Fibroblast of villous mesenchyme (primary cell): ENCODE data around the gene LRRTM4. TPM values are rescaled to one million over a fixed set of nuclear protein-coding genes. Genes with fewer than 3 reads are reported as not detected.

Experiments used
- DNase-seq: peaks from one replicate; pipeline ENCODE4 v3.0.0-alpha.2; 2010; ENCODE audit warnings: low read depth
- H3K4me3 ChIP-seq: 2 replicates; pipeline ENCODE4 v1.5.1; 2011; ENCODE audit warnings: low read depth, mild to moderate bottlenecking, low read length
- total RNA-seq: library from RNA; depleted of rRNA; stranded (reverse); fragments of >200 nt; gene quantifications from 2 replicates; pipeline ENCODE4 v1.2.3, GENCODE V29; 2012
- TF ChIP-seq, protein P1 (sequence below): IDR thresholded peaks from 2 replicates; pipeline ENCODE4 v1.5.1; 2012; ENCODE audit warnings: low read depth, mild to moderate bottlenecking, low read length; ENCODE audit not compliant: insufficient read depth

LRRTM4 gene
- total RNA-seq, 1 donor = not detected

DNA sequence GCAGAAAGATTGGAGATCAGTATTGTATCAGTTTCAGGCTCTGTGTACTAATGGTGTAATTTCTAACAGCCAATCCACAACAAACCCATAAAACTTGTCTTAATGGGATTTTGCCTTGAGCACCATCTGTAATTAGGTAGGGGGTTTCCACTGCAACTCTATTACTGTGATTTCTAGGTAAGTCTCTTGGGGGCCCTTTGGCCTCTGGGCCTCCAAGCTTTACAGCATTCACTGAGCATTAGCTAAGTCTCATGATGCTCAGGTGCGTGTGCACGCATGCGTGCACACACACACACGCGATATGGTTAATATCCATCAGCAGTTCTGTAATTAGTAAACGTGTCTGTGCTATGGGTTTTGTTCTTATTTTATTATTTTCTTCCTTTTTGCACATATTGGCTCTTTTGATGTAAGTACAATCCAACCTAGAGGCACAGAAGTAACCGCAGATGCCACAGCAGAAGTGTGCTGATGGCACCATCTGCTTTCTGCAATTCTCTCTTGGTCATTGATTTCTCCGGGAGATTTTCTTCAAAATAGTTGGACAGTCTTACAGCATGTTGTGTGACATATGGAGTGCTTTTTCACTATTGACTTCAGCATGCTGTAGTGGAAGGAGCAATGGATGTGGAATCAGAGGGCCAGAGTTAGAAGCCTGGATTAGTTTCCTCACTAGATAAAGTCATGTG, 592.0 kb downstream of the LRRTM4 start:
- DNase-seq = no peak
- TF ChIP-seq, protein P1, sequence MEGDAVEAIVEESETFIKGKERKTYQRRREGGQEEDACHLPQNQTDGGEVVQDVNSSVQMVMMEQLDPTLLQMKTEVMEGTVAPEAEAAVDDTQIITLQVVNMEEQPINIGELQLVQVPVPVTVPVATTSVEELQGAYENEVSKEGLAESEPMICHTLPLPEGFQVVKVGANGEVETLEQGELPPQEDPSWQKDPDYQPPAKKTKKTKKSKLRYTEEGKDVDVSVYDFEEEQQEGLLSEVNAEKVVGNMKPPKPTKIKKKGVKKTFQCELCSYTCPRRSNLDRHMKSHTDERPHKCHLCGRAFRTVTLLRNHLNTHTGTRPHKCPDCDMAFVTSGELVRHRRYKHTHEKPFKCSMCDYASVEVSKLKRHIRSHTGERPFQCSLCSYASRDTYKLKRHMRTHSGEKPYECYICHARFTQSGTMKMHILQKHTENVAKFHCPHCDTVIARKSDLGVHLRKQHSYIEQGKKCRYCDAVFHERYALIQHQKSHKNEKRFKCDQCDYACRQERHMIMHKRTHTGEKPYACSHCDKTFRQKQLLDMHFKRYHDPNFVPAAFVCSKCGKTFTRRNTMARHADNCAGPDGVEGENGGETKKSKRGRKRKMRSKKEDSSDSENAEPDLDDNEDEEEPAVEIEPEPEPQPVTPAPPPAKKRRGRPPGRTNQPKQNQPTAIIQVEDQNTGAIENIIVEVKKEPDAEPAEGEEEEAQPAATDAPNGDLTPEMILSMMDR = no peak
- no peak overlapping the region for H3K4me3 ChIP-seq

- TF ChIP-seq, protein P1 = no peak
- DNase-seq = no peak
- H3K4me3 ChIP-seq = no peak overlapping the region
These were observed 594.1 kb downstream of the LRRTM4 start for GRCh38 chr2:76928026-76928425.

GRCh38 chr2:76921006-76921405, 601.2 kb downstream of the LRRTM4 start:
- no peak for DNase-seq
- TF ChIP-seq, protein P1 = no peak
- no peak overlapping the region for H3K4me3 ChIP-seq

- no peak overlapping the region for H3K4me3 ChIP-seq
- DNase-seq = peak; percentile 47
- TF ChIP-seq, protein P1 = no peak
These were observed 626.7 kb downstream of the LRRTM4 start for GRCh38 chr2:76895469-76895868.

- H3K4me3 ChIP-seq = no peak overlapping the region
- DNase-seq = peak; percentile 29
- TF ChIP-seq, protein P1 = no peak
These were observed 651.6 kb downstream of the LRRTM4 start for GRCh38 chr2:76870581-76870980.

- peak; percentile 22 for DNase-seq
- H3K4me3 ChIP-seq = no peak overlapping the region
- TF ChIP-seq, protein P1 = no peak
These were observed 652.2 kb downstream of the LRRTM4 start for GRCh38 chr2:76870011-76870410.

DNA sequence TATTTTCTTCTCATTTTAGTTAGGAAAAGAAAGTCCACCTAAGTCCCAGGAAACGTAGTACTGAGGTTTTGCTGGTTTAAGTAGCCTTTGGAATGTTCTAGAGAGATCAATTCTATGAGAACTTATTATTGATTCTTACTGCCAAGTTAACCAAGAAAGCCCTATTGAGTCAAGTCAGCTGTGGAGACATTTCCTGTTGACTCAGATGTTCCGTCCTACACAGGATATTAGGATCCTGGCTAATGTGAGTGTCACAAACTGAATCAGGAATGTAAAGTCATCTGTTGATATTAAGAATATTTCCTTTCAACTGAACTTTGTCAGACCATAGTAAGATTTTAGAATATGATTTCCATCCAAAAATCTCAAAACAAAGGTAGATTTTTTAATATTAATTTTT, 654.3 kb downstream of the LRRTM4 start:
- TF ChIP-seq, protein P1 = no peak
- no peak overlapping the region for H3K4me3 ChIP-seq
- peak; percentile 56 for DNase-seq
